ENCODE data around the gene WNT3A.

- TF ChIP-seq CTCF (conservative IDR thresholded peaks at IDR 0.05) = no peak
- TF ChIP-seq ZFX (IDR thresholded peaks at IDR 0.05) = no peak
Observed at GRCh38 chr1:228039006-228039903, 32.5 kb downstream of the WNT3A start.

All from C4-2B (cell line).